ENCODE results near the gene MAMSTR. TPM values are rescaled to one million over a fixed set of nuclear protein-coding genes. Genes with fewer than 3 reads are reported as not detected.

Gene MAMSTR
- total and polyA plus RNA-seq, 8 donors = 0.46 to 3.6 (median 1.5) TPM; not detected in 3

- WGBS, 5 donors = 85 to 97% (median 92%) methylated on average over 6 to 11 of the region's 11 CpGs
- DNase-seq = no peak
- Histone ChIP-seq H3K4me3 (no peak overlapping the region), H3K27me3 (peaks cover 0 to 34% (median 10%) of the 10 kb centered on the region in 3 donors), H3K9me3 (no peaks in the 10 kb centered on the region), H3K4me1 (peaks cover 6 to 23% (median 21%) of the 10 kb centered on the region in 4 donors), H3K36me3 (no peaks in the 10 kb centered on the region), H3K27ac (no peak overlapping the region)
- intact Hi-C loops (cut with DNase I; ENCODE audit: low total_unique reads) = no loop called here
- no peak for TF ChIP-seq CTCF (IDR thresholded peaks at IDR 0.05)
- no peak for TF ChIP-seq POLR2A (IDR thresholded peaks at IDR 0.05)
- no peak for TF ChIP-seq POLR2AphosphoS5 (IDR thresholded peaks at IDR 0.05)
- TF ChIP-seq EP300 (IDR thresholded peaks at IDR 0.05) = no peak
These were observed 36.7 kb upstream of the MAMSTR start for GRCh38 chr19:48756212-48756611.

- intact Hi-C loops (cut with DNase I; ENCODE audit: low total_unique reads) = no loop called here
- no peak for TF ChIP-seq CTCF (IDR thresholded peaks at IDR 0.05)
- no peak for TF ChIP-seq EP300 (IDR thresholded peaks at IDR 0.05)
- no peak for TF ChIP-seq POLR2A (IDR thresholded peaks at IDR 0.05)
- no peak for TF ChIP-seq POLR2AphosphoS5 (IDR thresholded peaks at IDR 0.05)
- 42 to 74% (median 70%) methylated on average over 2 to 5 of the region's 5 CpGs for WGBS, 5 donors
- no peaks in the 10 kb centered on the region for H3K36me3 ChIP-seq
- no peak overlapping the region for H3K27ac ChIP-seq
- DNase-seq = no peak
- H3K27me3 ChIP-seq = peaks cover 0 to 38% (median 10%) of the 10 kb centered on the region in 3 donors
- H3K4me3 ChIP-seq = no peak overlapping the region
- H3K4me1 ChIP-seq = peaks cover 7 to 27% (median 25%) of the 10 kb centered on the region in 4 donors
- H3K9me3 ChIP-seq = no peaks in the 10 kb centered on the region
These were observed 36.3 kb upstream of the MAMSTR start for GRCh38 chr19:48755787-48756186.

- no peak for DNase-seq
- no peak for TF ChIP-seq EP300 (IDR thresholded peaks at IDR 0.05)
- no peak for TF ChIP-seq CTCF (IDR thresholded peaks at IDR 0.05)
- no peak for TF ChIP-seq POLR2AphosphoS5 (IDR thresholded peaks at IDR 0.05)
- no peak for TF ChIP-seq POLR2A (IDR thresholded peaks at IDR 0.05)
- peaks cover 0 to 3% (median 0%) of the 10 kb centered on the region in 4 donors for H3K36me3 ChIP-seq
- no peak within 1 kb of the TSS for H3K4me3 ChIP-seq
- peaks cover 11 to 33% (median 26%) of the 10 kb centered on the region in 4 donors for H3K4me1 ChIP-seq
- H3K27ac ChIP-seq = no peak within 1 kb of the TSS
- peaks cover 0 to 45% (median 10%) of the 10 kb centered on the region in 3 donors for H3K27me3 ChIP-seq
- no peaks in the 10 kb centered on the region for H3K9me3 ChIP-seq
- WGBS, 5 donors = 78 to 92% (median 83%) methylated on average over 4 of the region's 4 CpGs
- intact Hi-C loops (cut with DNase I; ENCODE audit: low total_unique reads) = no loop called here
These were observed 35.6 kb upstream of the MAMSTR start, which contains the start of gene FGF21 for GRCh38 chr19:48755084-48755641. FGF21 (plus strand) TSS chr19:48755524; CDS start chr19:48756237, 713 bp downstream.

- Histone ChIP-seq H3K36me3 (peaks cover 0 to 9% (median 0%) of the 10 kb centered on the region in 4 donors), H3K9me3 (no peaks in the 10 kb centered on the region), H3K27ac (peak within 1 kb of the TSS; percentile 81 to 89 (median 86)), H3K27me3 (peaks cover 0 to 55% (median 10%) of the 10 kb centered on the region in 3 donors), H3K4me1 (peaks cover 15 to 43% (median 28%) of the 10 kb centered on the region in 4 donors), H3K4me3 (peak within 1 kb of the TSS; percentile 48 to 58 (median 54))
- 1 to 6% (median 2%) methylated on average over 17 to 73 of the region's 73 CpGs for WGBS, 5 donors
- peak; percentile 95 to 97 for DNase-seq
- intact Hi-C loops (cut with DNase I; ENCODE audit: low total_unique reads) = no loop called here
- peak in 3 of 7 experiments; percentile 23 to 72 (median 49) for TF ChIP-seq CTCF (IDR thresholded peaks at IDR 0.05)
- TF ChIP-seq EP300 (IDR thresholded peaks at IDR 0.05) = no peak
- peak in 2 of 3 donors; percentile 88 to 92 for TF ChIP-seq POLR2AphosphoS5 (IDR thresholded peaks at IDR 0.05)
- peak in 1 of 4 donors; percentile 68 for TF ChIP-seq POLR2A (IDR thresholded peaks at IDR 0.05)
These were observed 33.2 kb upstream of the MAMSTR start, which contains the start of gene FUT1 for GRCh38 chr19:48752496-48753365. FUT1 (minus strand) TSS chr19:48752641; CDS start chr19:48751281, 1,360 bp downstream.

Measured in stomach (tissue), 9 donors.